GM21737 (cell line): ENCODE data around the gene DPP6.

ENCODE experiments used
- ATAC-seq: cut with Tn5 transposase; IDR thresholded peaks from one replicate; pipeline ENCODE4 v1.9.1; 2021; ENCODE audit warnings: mild to moderate bottlenecking, moderate library complexity; ENCODE audit not compliant: unreplicated experiment

Gene DPP6

GRCh38 chr7:154394804-154395203 is 342.6 kb downstream of the DPP6 start:
- no peak for ATAC-seq

GRCh38 chr7:154406312-154406711 is 354.1 kb downstream of the DPP6 start:
- no peak for ATAC-seq

DNA sequence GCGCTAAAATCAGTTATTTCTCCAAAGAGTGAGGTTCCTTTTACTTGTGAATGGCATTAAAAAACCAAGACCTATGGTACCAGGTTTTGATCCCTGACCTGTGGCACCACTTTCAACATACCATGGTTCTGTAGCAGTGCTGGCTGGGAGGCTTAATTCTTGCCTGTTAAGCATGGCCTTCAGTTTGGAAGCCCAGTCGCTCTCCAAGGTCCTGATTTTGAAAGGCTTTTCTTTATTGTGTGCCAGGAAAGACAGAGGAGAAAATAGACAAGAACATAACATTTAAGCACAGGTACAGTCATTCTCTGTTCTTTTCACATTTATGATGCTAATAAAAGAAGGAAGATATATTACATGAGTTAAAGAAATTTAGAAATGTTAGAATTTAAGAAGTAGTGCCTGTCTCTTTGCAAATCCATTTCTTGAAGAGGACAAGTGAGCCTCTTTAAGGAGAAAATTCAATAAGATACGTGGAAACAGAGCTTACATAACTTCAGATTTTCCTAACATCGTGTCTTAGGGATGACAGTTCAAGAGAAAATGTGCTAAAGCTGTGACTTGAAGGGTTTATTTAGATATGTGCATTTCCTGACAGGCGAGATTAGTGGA is 357.6 kb downstream of the DPP6 start:
- ATAC-seq: no peak

- ATAC-seq: no peak
These were observed 359.9 kb downstream of the DPP6 start for GRCh38 chr7:154412105-154412504.

DNA sequence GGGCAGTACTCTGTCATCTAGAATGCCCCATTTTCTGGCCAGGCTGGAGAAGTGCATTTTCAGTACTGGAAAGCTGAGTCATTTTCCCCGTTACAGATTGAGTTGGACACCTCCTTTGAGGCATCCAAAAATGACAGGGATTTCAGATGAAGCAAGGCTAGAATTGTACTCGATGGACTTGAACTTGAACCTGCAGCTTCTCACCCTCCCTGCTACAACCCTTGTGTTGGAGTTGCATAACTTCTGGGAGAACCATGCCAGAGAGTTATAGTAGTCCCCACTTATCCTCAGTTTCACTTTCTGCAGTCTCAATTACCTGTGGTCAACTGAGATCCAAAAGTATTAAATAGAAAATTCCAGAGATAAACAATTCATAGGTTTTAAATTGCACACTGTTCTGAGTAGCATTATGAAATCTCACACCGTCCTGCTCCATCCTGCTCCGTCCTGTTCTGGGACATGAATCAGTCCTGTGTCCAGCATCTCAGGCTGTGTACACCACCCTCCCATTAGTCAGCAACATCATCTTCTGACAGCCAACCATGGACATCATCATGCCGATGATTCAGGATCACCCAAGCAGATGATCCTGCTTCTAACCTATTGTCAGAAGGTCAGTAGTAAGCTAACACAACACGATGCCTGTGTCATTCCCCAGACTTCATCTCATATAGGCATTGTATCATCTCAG is 363.7 kb downstream of the DPP6 start:
- ATAC-seq: no peak

- ATAC-seq: no peak
These were observed 364.5 kb downstream of the DPP6 start for GRCh38 chr7:154416714-154417113.

- ATAC-seq: no peak
These were observed 367.1 kb downstream of the DPP6 start for GRCh38 chr7:154419344-154419743.

DNA sequence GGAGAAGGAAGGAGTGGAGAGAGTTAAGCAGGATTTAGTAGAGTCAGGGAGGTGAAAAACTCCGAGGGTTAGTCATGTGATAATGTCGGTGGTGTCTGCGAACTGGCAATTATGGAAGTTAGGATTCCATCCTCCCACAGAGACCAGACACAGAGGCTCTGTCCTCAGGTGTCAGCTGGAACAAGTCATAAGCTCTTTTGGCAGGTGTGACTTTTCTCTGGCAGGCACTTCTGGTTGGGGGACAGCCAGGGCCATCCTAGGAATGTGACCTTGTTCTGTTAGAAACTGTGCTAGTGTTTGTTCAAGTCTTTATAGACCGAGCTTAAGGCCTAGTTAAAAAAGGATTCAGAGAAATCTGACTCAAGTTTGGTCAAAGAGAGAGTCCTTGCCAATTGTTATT is 371.0 kb downstream of the DPP6 start:
- no peak for ATAC-seq

- ATAC-seq: no peak
These were observed 372.2 kb downstream of the DPP6 start for GRCh38 chr7:154424350-154424749.

- ATAC-seq: no peak
These were observed 373.1 kb downstream of the DPP6 start for GRCh38 chr7:154425271-154425670.

GRCh38 chr7:154426778-154427177 is 374.6 kb downstream of the DPP6 start:
- no peak for ATAC-seq

GRCh38 chr7:154427533-154427932 is 375.3 kb downstream of the DPP6 start:
- ATAC-seq: no peak

DNA sequence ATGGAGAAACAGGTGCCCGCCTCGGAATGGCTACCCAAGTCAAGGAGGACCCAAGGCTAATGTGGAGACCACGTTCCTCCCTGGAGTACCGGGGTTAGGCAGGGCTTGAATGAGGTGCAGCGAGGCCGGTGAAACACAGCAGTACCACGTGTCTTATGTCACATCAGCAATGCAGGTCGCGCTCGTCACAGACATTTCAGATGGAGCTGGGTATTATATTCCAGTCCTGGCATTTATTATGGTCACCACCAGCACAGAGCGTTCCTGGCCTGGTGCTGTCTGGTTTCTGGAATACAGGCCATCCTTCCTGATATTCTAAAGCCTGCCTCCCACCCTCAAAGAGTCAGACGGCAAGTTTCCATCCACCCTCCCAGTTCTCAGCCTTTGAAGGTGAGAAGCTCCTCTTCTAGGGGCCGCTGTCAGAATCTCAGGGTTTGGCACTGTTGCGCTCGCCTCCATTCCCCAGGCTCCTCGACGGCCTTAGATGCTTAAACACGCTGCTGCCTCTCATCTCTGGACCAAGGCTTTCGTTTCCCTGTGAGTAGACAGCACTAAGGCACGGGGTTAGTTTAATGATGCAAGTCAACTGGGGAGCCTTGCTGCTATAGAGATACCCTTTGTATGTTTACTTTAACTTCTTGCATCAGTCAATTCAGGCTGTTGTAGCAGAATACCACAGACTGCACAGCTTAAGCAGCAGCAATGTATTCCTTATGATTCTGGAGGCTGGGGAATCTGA is 377.6 kb downstream of the DPP6 start:
- ATAC-seq: no peak

GRCh38 chr7:154430640-154431039 is 378.4 kb downstream of the DPP6 start:
- no peak for ATAC-seq

GRCh38 chr7:154431045-154431444 is 378.8 kb downstream of the DPP6 start:
- no peak for ATAC-seq

- ATAC-seq: no peak
These were observed 381.7 kb downstream of the DPP6 start for GRCh38 chr7:154433632-154434598.

DNA sequence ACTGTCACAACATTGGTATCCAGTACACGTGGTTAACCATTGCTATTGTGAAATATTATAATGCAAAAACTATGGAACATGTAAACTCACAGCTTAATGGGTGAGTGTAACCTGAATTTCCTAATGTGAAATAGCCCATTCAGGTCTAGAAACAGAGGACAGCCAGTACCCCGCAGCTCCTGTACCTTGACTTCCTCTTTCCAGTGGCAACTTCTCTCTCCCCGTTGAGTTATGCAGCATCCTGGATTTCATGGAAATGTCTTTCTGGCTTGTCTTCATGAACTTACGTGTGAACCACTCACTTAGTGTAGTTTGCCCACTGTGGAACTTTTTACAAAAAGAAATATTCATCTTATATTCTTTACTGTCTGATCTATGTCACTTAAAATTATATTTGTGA is 384.4 kb downstream of the DPP6 start:
- ATAC-seq: no peak

DNA sequence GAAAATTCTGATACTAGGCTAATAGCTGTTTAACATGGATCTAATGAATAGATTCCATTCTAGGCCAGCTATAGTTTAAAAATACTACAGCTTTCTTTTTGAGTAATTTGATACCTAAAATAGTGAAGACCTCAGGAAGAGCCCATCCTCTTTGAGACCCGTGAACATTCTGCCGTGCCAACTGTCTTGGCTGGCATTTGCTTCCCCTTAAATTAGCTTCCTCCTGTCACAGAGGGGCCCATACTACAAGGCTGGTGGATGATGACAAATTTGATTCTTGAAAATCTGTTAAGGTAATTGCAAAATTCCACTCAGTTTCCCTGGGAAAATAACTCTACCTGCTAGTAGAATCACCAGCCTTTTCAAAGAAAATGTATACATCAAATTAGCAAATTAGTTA is 385.0 kb downstream of the DPP6 start:
- no peak for ATAC-seq

- no peak for ATAC-seq
These were observed 386.6 kb downstream of the DPP6 start for GRCh38 chr7:154438571-154439367.

GRCh38 chr7:154440058-154440457 is 387.9 kb downstream of the DPP6 start:
- no peak for ATAC-seq
